Neural cell (in vitro differentiated cells): ENCODE measurements around the gene TNFRSF19. TPM values are rescaled to one million over a fixed set of nuclear protein-coding genes. Genes with fewer than 3 reads are reported as not detected.

Experiments used
- H2AFZ ChIP-seq: fragments of 200-600, 300-800 bp; sonication (generic), shearing (Covaris generic); 2 replicates; pipeline ENCODE4 v1.6.0; 2014; ENCODE audit warnings: low read depth, mild to moderate bottlenecking, antibody characterized with exemption, low read length, moderate library complexity
- H3F3A ChIP-seq: fragments of 200-600 bp; shearing (Covaris generic); 2 replicates; pipeline ENCODE4 v1.6.1; 2016; ENCODE audit warnings: mild to moderate bottlenecking, moderate library complexity, mixed read lengths, antibody characterized with exemption, low read length; ENCODE audit not compliant: insufficient read depth, poor library complexity, severe bottlenecking
- H3K27ac ChIP-seq: fragments of 200-600, 300-800 bp; sonication (generic), shearing (Covaris generic); 2 replicates; pipeline ENCODE4 v1.5.1; 2014; ENCODE audit warnings: mild to moderate bottlenecking, low read length, moderate library complexity
- H3K27me3 ChIP-seq: fragments of 300-800, 200-600 bp; sonication (generic), shearing (Covaris generic); 2 replicates; pipeline ENCODE4 v1.6.0; 2014; ENCODE audit warnings: mild to moderate bottlenecking, low read depth, low read length, moderate library complexity; ENCODE audit not compliant: insufficient read depth
- H3K36me3 ChIP-seq: fragments of 300-800, 200-600 bp; sonication (generic), shearing (Covaris generic); 2 replicates; pipeline ENCODE4 v1.5.1; 2014; ENCODE audit warnings: mild to moderate bottlenecking, antibody characterized with exemption, low read length, moderate library complexity; ENCODE audit not compliant: insufficient read depth
- H3K4me2 ChIP-seq: fragments of 300-800, 200-600 bp; sonication (generic), shearing (Covaris generic); 2 replicates; pipeline ENCODE4 v1.6.0; 2014; ENCODE audit warnings: mild to moderate bottlenecking, low read length
- H3K4me3 ChIP-seq: fragments of 300-800, 200-600 bp; sonication (generic), shearing (Covaris generic); 2 replicates; pipeline ENCODE4 v1.5.1; 2014; ENCODE audit warnings: mild to moderate bottlenecking, low read length, moderate library complexity
- H3K79me2 ChIP-seq: fragments of 200-600 bp; shearing (Covaris generic); replicated peaks from 2 replicates; pipeline ENCODE4 v1.6.0; 2014; ENCODE audit warnings: mild to moderate bottlenecking, low read length, moderate library complexity; ENCODE audit not compliant: insufficient read depth
- H3K9ac ChIP-seq: fragments of 300-800, 200-600 bp; sonication (generic), shearing (Covaris generic); 2 replicates; pipeline ENCODE4 v1.6.1; 2016; ENCODE audit warnings: mild to moderate bottlenecking, low read length, mixed read lengths
- H3K9me2 ChIP-seq: fragments of 200-600 bp; shearing (Covaris generic); 2 replicates; pipeline ENCODE4 v1.6.1; 2016; ENCODE audit warnings: mild to moderate bottlenecking, low read length, mixed read lengths; ENCODE audit not compliant: insufficient read depth
- H3K9me3 ChIP-seq: fragments of 200-600, 300-800 bp; sonication (generic), shearing (Covaris generic); 2 replicates; pipeline ENCODE4 v1.6.1; 2016; ENCODE audit warnings: mild to moderate bottlenecking, mixed run types, low read length, moderate library complexity, mixed read lengths
- H4K20me1 ChIP-seq: fragments of 200-600 bp; shearing (Covaris generic); 2 replicates; pipeline ENCODE4 v1.6.1; 2016; ENCODE audit warnings: mild to moderate bottlenecking, mixed run types; ENCODE audit not compliant: insufficient read depth
- CTCF ChIP-seq: fragments of 450-650 bp; IDR thresholded peaks from 2 replicates; pipeline ENCODE4 v1.5.1; 2014; ENCODE audit warnings: antibody characterized with exemption, mild to moderate bottlenecking, moderate library complexity; ENCODE audit not compliant: poor library complexity, severe bottlenecking
- EP300 ChIP-seq: fragments of 450-650 bp; conservative IDR thresholded peaks from 2 replicates; pipeline ENCODE4 v1.6.1; 2014; ENCODE audit warnings: antibody characterized with exemption, mild to moderate bottlenecking, moderate library complexity; ENCODE audit not compliant: poor library complexity, severe bottlenecking
- EZH2 ChIP-seq: fragments of 200-600, 300-800 bp; shearing (Covaris generic), sonication (generic); IDR thresholded peaks from 2 replicates; pipeline ENCODE4 v1.6.1; 2014; ENCODE audit warnings: antibody characterized with exemption, low read length, borderline replicate concordance, mild to moderate bottlenecking; ENCODE audit not compliant: insufficient read depth, poor library complexity, severe bottlenecking
- MXI1 ChIP-seq: fragments of 450-650 bp; conservative IDR thresholded peaks from 2 replicates; pipeline ENCODE4 v1.6.1; 2014; ENCODE audit warnings: antibody characterized with exemption, mild to moderate bottlenecking; ENCODE audit not compliant: poor library complexity, severe bottlenecking
- POLR2AphosphoS5 ChIP-seq: IDR thresholded peaks from 2 replicates; pipeline ENCODE4 v1.6.1; 2012
- RAD21 ChIP-seq: fragments of 450-650 bp; conservative IDR thresholded peaks from 2 replicates; pipeline ENCODE4 v1.6.1; 2014; ENCODE audit warnings: antibody characterized with exemption, mild to moderate bottlenecking, moderate library complexity
- SMC3 ChIP-seq: fragments of 450-650 bp; conservative IDR thresholded peaks from 2 replicates; pipeline ENCODE4 v1.6.1; 2014; ENCODE audit warnings: antibody characterized with exemption, mild to moderate bottlenecking, moderate library complexity; ENCODE audit not compliant: poor library complexity
- TAF1 ChIP-seq: IDR thresholded peaks from 2 replicates; pipeline ENCODE4 v1.6.1; 2012; ENCODE audit warnings: low read depth
- polyA plus RNA-seq: library from polyadenylated mRNA; depleted of rRNA; stranded (reverse); fragments of >200 nt; gene quantifications from 2 replicates; pipeline ENCODE4 v1.2.3, GENCODE V29; 2014
- TF ChIP-seq, protein P1 (sequence below): IDR thresholded peaks from 2 replicates; pipeline ENCODE4 v1.6.1; 2012; ENCODE audit warnings: borderline replicate concordance

The TNFRSF19 gene
- polyA plus RNA-seq, 1 donor from 2014 or later, result 3.3 TPM

GRCh38 chr13:23644527-23645138 is 74.4 kb downstream of the TNFRSF19 start:
- no peaks in the 10 kb centered on the region for H3K27me3 ChIP-seq
- no peaks in the 10 kb centered on the region for H3F3A ChIP-seq
- no peaks in the 10 kb centered on the region for H3K9me2 ChIP-seq
- H3K79me2 ChIP-seq, result no peaks in the 10 kb centered on the region
- H3K9ac ChIP-seq, result no peak overlapping the region
- H3K9me3 ChIP-seq, result no peaks in the 10 kb centered on the region
- H3K4me2 ChIP-seq, result no peak overlapping the region
- TF ChIP-seq EZH2, result no peak
- TF ChIP-seq CTCF, result no peak
- TF ChIP-seq, protein P1, sequence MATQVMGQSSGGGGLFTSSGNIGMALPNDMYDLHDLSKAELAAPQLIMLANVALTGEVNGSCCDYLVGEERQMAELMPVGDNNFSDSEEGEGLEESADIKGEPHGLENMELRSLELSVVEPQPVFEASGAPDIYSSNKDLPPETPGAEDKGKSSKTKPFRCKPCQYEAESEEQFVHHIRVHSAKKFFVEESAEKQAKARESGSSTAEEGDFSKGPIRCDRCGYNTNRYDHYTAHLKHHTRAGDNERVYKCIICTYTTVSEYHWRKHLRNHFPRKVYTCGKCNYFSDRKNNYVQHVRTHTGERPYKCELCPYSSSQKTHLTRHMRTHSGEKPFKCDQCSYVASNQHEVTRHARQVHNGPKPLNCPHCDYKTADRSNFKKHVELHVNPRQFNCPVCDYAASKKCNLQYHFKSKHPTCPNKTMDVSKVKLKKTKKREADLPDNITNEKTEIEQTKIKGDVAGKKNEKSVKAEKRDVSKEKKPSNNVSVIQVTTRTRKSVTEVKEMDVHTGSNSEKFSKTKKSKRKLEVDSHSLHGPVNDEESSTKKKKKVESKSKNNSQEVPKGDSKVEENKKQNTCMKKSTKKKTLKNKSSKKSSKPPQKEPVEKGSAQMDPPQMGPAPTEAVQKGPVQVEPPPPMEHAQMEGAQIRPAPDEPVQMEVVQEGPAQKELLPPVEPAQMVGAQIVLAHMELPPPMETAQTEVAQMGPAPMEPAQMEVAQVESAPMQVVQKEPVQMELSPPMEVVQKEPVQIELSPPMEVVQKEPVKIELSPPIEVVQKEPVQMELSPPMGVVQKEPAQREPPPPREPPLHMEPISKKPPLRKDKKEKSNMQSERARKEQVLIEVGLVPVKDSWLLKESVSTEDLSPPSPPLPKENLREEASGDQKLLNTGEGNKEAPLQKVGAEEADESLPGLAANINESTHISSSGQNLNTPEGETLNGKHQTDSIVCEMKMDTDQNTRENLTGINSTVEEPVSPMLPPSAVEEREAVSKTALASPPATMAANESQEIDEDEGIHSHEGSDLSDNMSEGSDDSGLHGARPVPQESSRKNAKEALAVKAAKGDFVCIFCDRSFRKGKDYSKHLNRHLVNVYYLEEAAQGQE, result no peak
- no peak for TF ChIP-seq EP300
- TF ChIP-seq RAD21, result no peak
- no peak for TF ChIP-seq POLR2AphosphoS5
- no peak overlapping the region for H3K4me3 ChIP-seq
- H3K27ac ChIP-seq, result no peak overlapping the region
- no peak overlapping the region for H2AFZ ChIP-seq
- no peaks in the 10 kb centered on the region for H3K36me3 ChIP-seq
- no peaks in the 10 kb centered on the region for H4K20me1 ChIP-seq

DNA sequence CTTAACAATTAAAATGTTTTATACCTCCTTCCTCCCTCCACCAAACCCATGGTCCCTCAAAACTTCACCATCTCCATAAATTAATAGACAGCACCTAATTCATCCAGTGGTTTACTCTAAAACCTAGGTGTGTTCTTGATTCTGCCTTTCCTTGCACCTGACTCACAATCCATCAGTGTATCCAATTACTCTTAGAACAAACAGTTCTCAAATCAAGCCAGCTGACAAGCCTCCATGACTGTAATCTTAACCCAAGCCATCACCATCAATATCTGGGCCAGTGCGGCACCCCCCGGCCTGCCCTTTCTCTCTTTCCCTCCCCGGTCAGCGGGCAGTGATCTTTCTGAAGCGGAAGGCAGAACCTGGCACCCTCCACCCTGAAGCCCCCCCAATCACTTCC is 75.6 kb downstream of the TNFRSF19 start:
- Histone ChIP-seq H3K9ac (no peak overlapping the region), H3K9me3 (no peaks in the 10 kb centered on the region), H4K20me1 (no peaks in the 10 kb centered on the region), H3K4me2 (no peak overlapping the region), H2AFZ (no peak overlapping the region), H3K27ac (no peak overlapping the region), H3K79me2 (no peaks in the 10 kb centered on the region), H3F3A (no peaks in the 10 kb centered on the region), H3K9me2 (no peaks in the 10 kb centered on the region), H3K4me3 (no peak overlapping the region), H3K27me3 (no peaks in the 10 kb centered on the region), H3K36me3 (no peaks in the 10 kb centered on the region)
- no peak for TF ChIP-seq EP300
- TF ChIP-seq EZH2, result no peak
- no peak for TF ChIP-seq TAF1
- TF ChIP-seq RAD21, result no peak
- TF ChIP-seq MXI1, result no peak
- TF ChIP-seq, protein P1, result no peak
- no peak for TF ChIP-seq CTCF
- no peak for TF ChIP-seq SMC3
- TF ChIP-seq POLR2AphosphoS5, result no peak
